HG03095 (cell line): ENCODE results near the gene PDX1.
A peak's percentile ranks its signal among the peaks of the same experiment; 100 is the strongest.

Source experiments
- ATAC-seq: cut with Tn5 transposase; IDR thresholded peaks from one replicate; pipeline ENCODE4 v1.9.1; 2021; ENCODE audit warnings: moderate library complexity; ENCODE audit not compliant: unreplicated experiment

The PDX1 gene

GRCh38 chr13:27921961-27922882, 2.4 kb downstream of the PDX1 start:
- ATAC-seq: no peak

- no peak for ATAC-seq
Observed at GRCh38 chr13:27922883-27923612, 3.2 kb downstream of the PDX1 start.

- no peak for ATAC-seq
Observed at GRCh38 chr13:27923794-27924528, 4.2 kb downstream of the PDX1 start.

- ATAC-seq: no peak
Observed at GRCh38 chr13:27924529-27925141, 4.8 kb downstream of the PDX1 start.

- ATAC-seq: no peak
Observed at GRCh38 chr13:27925220-27925991, 5.6 kb downstream of the PDX1 start.

- ATAC-seq: no peak
Observed at GRCh38 chr13:27926644-27927434, 7.0 kb downstream of the PDX1 start.

GRCh38 chr13:27927444-27928352, 7.9 kb downstream of the PDX1 start:
- ATAC-seq: no peak

- ATAC-seq: no peak
Observed at GRCh38 chr13:27928353-27928804, 8.6 kb downstream of the PDX1 start.

- no peak for ATAC-seq
Observed at GRCh38 chr13:27928805-27929753, 9.3 kb downstream of the PDX1 start.

GRCh38 chr13:27929868-27930267, 10.1 kb downstream of the PDX1 start:
- no peak for ATAC-seq

GRCh38 chr13:27933118-27933517, 13.3 kb downstream of the PDX1 start:
- no peak for ATAC-seq

GRCh38 chr13:27933580-27934328, 14.0 kb downstream of the PDX1 start:
- no peak for ATAC-seq

GRCh38 chr13:27942972-27943371, 23.2 kb downstream of the PDX1 start:
- ATAC-seq: no peak

- ATAC-seq: no peak
Observed at GRCh38 chr13:27952876-27953675, 33.3 kb downstream of the PDX1 start.

GRCh38 chr13:27953676-27954405, 34.0 kb downstream of the PDX1 start:
- ATAC-seq: peak; percentile 83
